ENCODE measurements around the gene SUCO.

- TF ChIP-seq ZNF274 (IDR thresholded peaks at IDR 0.05; ENCODE audit: low read depth, low read length) (no peak), YY1 (IDR thresholded peaks at IDR 0.05; ENCODE audit: insufficient read depth, insufficient read length) (no peak)
Observed at GRCh38 chr1:172627702-172628101, 94.8 kb downstream of the SUCO start.
